OCI-M2 (cell line): ENCODE results near the gene POSTN.
"Not testable (repeated sequence)": the region's sequence is repeated elsewhere in the genome, so short reads cannot be mapped to it uniquely, and the experiment has no call there.

Experiments
- DNase-seq: peaks from one replicate; lab custom pipeline; 2025; ENCODE audit not compliant: unreplicated experiment; lab: John Stamatoyannopoulos, UW

The POSTN gene

DNA sequence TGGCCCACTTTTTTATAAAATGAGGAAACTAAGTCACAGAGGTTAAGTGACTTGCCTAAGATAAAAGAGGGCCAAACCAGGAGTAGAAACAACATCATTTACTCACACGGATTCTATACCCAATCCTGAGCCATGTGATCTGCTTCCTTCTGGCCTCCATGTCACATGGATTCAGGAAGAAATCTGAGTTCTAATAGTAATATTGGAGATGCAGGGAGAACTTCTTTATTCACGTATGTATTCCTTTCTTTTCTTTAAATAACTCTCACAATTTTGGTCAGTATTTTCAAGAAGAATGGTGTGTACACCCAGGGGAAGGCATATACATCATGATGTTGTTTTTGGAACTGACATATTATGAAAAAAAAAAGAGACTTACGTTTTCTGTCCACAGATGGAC is 1.8 kb downstream of the POSTN start:
- DNase-seq = no peak

DNA sequence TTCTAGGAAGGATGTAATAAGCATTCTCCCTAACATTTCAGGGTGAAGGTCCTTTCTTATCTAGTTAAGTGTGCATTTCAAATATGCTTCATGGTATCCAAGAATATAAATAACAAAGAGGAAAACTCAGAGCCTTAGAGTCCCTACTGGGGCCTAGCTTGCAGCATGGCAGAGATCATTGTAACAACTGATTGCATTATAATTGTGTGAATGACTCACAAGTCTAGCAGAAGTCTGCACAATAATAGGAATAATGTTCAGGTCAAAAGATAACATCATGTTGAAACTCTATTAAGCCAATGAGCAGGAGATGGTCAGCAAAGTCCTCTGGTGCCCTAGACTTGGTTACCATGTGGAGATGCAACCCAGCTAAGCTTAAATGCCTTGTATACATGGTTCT is 3.4 kb downstream of the POSTN start:
- no peak for DNase-seq

DNA sequence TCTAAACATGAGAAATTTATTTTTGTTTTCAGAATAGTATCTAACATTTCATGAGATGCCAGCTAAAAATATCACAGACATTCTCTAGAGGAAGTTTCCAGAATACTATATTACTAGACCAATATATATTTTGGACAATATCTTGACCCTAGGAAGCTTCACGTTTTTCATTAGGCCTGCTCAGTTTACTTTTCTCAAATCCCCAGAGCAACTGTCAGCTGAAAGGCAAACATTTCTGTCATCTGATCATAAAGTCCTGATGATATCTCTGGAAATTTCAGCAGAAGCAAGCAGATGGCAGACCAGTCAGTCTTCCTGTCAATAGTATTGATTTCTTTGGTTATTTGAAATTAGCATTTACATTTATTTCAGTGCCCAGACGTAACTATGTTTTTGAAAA is 4.0 kb downstream of the POSTN start:
- no peak for DNase-seq

DNA sequence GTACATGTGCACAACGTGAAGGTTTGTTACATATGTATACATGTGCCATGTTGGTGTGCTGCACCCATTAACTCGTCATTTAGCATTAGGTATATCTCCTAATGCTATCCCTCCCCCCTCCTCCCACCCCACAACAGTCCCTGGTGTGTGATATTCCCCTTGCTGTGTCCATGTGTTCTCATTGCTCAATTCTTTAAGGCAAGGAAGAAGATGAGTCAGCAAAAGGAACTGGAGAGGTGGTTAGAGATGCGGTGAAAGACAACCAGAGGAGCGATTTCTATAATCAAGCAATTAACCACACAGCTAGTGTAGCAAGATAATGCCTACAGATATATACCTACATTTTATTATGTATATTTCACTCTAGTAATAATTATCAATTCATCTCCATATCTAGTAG is 9.2 kb downstream of the POSTN start:
- DNase-seq = not testable (repeated sequence)

DNA sequence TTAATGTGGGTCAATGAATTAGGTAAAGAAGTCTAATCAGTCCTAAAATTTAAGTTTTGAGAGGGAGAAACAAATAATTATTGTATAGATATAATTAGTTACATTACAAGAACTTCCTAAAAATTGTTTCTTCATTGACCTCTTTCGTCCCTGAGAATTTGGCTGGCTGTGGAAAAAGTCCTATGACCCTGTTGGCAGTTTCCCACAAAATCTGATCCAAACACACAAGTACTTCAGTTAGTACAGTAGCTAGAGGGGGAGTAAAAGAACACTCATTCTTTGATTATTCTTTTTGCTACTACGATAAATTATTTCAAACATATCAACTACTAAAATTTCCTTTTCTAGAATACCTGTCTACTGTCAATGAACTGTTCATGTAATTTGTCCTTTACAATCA is 11.3 kb downstream of the POSTN start:
- DNase-seq = no peak

DNA sequence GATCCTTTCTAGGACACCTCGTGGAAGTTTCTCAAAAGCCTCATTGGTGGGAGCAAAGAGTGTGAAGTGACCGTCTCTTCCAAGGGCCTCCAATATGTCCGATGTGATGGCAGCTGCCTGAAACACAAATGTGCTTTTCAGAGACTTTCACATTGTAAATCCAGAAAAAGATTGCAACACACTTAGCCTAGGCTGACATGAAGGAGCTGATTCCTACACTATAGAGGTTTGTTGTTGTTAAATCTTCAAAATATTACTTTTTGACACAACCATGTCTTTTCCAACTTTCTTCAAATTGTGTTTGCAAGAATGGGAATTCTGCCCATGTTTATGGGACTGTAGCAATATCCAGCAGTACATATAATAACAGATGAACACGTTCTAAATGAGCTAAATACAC is 12.4 kb downstream of the POSTN start:
- DNase-seq = no peak

DNA sequence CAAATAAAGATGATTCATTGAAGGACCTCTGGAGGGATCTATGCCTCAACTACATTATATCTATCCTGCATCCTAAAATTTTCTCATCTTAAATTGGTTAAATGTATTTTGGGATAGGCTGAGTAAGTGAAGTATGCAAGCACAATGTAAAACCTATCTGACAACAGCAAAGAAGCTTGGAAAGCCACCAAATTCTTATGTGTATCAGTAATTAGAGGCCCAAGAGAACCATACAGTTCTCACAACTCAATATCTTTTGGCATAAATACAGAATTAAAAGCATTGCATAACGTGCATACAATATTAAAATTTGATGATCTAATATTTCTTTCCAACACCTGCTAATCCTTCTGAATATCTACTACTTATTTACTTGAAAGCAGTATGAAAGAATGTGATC is 13.0 kb downstream of the POSTN start:
- no peak for DNase-seq

DNA sequence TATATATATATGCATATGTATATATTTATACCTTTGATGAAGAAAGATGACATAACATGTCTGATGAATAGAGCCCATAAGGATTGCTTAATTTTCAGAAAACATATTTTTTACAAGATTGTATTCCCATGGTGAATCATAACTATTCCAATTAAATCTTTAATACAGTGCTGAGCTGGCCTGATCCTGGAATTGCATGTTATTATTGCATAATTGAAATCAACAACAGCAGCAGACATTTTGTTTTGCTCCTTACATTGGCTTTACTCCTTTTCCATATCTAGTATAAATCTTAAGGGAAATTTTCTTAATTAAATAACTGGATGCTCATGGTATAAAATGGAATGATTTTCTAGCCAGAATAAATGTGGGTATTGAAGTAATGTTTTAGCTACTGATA is 22.0 kb downstream of the POSTN start:
- DNase-seq = no peak

DNA sequence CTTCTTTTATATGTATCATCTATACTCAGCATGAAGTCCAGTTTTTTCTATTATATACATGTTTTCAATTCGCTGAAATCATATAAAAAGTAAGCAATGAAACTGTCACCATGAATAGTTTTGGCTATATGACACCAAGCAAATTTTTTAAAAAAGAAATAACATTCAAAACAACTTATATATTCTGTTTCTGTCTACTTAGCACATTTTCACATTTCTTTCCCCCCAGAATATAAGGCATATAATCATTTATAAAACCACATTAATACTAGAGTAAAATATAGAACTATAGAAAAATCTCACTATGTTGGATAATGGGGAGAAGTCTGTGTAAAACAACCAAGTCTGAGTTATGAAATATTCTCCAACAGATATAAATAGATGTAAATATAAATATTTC is 33.1 kb downstream of the POSTN start:
- no peak for DNase-seq

DNA sequence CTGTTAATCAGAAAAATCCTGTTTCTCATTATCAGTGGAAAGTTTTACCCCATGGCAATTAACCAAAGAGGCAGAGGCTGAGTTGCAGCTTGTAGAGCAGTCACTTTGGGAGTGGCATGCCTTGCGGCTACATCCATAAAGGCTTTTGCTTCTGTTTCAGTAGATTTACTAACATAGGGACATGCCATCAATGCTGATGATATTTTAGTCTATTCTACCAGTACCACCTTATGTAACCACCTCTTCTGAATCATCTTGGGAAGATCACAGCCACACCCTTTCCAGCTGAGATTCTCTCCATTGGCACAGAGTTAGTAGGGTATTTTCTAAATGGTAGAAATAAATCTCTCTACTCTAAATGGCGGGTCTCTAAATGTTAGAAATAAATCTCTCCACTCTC is 37.5 kb downstream of the POSTN start:
- no peak for DNase-seq

DNA sequence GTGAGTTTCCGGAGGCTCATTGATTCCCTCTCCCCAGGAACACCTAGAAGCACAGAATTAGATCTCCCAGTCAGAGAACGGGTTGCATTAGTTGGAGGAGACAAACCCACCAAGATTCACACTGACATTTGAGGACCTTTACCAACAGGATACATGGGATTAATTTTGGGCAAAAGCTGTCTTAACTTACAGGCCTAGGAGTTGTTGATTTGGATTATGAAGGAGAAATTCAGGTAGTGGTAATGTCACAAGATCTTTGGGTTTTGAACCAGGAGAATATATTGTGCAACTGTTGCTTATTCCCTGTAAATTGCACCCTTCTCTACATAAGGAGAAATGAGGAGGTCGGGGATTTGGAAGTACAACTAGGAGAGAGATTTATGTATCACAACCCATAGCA is 38.0 kb downstream of the POSTN start:
- DNase-seq = no peak

DNA sequence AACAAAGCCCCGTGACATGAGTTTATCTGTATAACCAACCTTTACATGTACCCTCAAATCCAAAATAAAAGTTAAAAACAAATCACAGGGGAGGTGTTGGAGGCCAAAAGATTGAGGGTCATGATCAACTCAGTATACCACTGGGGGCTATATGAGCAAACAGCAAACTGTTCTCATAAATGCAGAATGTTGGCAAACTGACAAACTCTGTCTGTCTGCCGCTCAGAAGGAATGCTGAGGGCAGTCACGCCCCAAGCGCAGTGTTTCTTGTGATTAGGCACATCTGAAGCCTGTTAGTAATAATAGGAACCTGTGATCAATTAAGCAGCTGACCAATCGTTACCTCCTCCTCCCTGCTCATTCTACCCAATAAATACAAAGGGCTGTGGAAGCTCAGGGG is 39.8 kb downstream of the POSTN start:
- not testable (repeated sequence) for DNase-seq

DNA sequence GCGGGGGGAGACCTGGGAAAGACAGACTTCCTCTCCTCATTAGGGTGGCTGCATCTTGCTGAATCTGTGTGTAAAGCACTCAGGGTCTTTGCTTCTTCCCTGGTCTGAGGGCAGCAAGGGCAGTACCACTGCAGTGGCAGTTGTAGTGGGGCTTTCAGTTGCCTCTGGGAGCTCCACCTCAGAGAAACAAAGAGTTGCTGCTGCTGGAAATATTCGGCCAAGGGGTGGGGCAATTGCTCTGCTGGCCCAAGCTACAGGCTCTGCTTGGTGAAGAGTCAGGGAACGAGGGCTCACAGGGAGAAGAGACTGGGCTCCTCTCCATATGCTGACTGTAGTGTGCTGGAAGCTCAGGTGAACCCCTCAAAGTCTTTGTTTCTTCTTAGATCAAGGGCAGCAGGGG is 52.5 kb downstream of the POSTN start:
- DNase-seq = no peak

DNA sequence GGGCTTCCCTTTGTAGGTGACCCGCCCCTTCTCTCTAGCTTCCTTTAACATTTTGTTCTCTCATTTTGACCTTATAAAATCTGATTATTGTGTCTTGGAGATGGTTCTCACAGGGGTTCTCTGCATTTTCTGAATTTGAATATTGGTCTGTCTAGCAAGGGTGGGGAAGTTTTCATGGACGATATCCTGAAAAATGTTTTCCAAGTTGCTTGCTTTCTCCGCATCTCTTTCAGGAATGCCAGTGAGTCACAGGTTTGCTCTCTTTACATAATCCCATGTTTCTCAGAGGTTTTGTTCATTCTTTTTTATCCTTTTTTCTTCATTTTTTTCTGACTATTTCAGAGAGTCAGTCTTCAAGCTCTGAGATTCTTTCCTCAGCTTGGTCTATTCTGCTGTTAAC is 53.6 kb downstream of the POSTN start:
- DNase-seq = no peak

DNA sequence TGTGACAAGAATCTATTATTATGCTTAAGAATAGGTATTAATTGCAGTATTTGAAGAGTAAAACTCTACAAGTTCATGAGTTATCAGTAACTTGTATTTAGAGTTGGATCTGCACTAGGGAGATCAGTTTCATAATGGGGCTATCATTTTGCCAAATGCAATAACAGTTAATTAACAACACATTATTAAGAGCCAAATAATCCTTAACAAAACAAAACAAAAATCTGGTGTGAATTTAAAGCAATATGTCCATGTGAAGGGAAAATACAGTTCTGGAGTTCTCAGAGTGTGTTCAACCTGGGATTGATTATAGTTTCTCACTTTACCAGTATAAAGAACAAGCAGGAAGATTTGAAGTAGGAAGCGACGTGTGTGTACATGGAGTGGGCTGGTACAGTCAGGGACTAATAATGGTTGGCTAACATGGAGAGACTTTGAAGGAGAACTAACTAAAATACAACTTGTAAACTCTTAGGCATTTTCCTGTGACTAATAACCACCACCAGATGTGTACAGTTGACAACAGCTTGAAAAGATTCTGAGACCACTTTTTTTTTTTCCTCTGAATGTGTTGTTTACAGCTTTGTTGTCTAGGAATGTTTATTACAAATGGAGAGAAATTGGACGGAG is 58.5 kb downstream of the POSTN start:
- no peak for DNase-seq

DNA sequence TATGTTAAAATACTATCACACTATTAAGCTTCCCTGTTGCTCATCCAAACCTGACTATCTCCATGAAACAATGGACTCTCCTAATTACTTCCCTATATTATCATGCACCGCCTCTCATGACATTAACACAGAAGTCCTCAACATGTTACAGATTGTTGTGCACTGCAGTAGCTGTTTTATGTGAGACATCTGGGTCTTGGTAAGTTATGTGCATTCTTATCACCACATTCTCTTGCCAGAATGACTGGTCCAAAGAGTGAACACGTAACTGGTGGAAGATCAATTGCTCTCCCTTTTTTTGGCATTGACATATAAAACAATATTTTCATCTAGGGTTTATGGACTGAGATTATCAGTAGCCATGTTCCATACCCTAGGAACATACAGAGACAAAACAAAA is 59.4 kb downstream of the POSTN start:
- DNase-seq = no peak

DNA sequence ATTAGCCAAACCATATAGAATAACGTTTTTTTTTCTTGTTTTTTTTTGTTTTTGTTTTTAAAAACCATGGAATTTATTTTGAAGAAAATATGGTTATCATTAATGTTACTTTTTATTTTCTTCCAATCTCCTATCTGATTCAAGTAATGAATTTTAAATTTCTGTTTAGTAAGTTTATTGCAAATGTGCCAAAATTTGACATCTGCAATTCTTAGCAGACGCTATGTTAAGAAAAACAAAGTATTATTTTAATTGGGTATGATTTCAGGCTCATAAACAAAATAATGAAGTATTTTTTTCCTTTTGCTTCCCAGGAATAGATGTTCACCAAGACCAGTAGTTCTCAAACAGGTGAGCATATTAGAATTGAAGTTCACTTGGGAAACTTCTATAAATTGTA is 63.1 kb downstream of the POSTN start:
- DNase-seq = no peak

DNA sequence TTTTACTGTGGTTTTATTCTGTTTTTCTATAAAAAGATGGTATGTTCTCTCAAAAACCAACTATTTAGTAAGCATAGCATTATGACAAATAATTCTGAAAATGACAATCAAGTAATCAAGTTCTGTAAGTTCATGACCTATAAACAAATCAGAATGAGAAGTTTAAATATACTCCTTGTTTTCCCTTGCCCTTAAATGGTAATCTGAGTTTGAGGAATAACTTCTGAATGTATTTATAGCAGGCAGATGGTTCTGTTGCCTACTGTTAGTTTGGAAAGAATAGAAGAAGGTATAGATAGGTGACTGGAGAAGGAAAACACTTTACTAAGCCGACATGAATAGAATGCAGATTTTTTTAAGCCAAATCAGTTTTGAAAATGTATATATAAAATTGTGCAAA is 63.9 kb downstream of the POSTN start:
- no peak for DNase-seq

DNA sequence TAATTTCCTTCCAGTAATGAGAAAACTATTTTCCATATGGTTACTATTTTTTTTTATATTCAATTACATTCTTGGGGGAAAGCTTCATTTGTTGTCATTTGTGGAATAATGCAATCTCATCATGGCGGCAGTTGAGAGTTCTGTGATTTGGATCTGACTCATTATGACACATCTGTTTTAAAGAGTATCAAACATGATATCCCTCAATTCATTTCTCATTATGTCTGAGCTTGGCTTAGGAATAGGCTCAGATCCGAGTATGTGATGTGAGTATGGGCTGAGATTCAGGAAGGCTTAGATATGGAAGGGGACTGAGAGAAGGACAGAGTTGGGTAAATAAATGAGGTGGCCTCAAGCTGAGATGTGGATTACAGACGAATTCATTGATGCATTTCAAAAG is 64.4 kb downstream of the POSTN start:
- no peak for DNase-seq

DNA sequence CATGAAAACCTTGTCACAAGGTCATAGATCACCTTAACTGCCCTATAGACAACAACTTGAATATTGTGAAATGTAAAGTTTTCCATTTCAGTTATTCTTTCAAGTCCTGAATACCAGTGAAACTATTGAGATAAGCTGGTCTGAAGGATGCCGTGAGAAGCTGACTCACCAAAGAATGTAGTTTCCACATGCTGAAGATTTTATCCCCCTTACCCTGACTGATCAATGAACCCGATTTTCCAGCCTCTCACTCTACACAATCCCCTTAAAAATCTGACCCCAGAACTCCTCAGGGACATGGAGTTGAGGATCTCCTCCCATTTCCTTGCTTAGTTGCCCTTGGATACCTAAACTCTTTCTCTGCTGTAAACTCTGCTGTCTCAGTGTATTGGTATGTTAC is 67.5 kb downstream of the POSTN start:
- no peak for DNase-seq

DNA sequence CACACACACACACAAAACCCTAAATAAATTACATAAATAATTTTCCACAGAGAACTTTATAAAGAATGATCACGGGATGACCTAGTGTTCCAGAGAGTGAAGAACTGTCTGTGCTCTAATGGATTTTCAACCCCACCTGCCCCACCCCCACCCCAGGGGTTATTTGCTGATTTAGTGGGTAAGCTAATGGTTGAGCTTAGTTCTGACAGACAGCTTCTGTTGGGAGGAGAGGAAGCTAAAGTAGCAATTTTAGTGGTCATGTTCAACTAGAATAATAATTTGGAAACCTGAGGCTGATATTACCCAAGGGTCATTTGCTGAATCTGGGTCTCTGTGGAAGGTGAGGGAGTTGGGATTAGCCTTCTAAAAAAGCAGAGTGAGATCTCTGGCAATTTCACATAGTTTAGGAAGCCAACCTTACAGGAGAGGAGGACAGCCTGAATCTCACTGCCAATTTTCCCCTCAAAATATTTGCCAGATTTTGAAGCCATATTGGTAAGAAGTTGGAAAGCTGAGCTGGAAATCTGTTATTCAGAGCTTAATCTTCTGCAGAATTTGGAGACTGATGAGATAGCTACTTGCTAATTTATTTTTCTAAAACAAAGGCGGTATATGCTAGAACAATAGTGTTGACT is 68.7 kb downstream of the POSTN start:
- no peak for DNase-seq

DNA sequence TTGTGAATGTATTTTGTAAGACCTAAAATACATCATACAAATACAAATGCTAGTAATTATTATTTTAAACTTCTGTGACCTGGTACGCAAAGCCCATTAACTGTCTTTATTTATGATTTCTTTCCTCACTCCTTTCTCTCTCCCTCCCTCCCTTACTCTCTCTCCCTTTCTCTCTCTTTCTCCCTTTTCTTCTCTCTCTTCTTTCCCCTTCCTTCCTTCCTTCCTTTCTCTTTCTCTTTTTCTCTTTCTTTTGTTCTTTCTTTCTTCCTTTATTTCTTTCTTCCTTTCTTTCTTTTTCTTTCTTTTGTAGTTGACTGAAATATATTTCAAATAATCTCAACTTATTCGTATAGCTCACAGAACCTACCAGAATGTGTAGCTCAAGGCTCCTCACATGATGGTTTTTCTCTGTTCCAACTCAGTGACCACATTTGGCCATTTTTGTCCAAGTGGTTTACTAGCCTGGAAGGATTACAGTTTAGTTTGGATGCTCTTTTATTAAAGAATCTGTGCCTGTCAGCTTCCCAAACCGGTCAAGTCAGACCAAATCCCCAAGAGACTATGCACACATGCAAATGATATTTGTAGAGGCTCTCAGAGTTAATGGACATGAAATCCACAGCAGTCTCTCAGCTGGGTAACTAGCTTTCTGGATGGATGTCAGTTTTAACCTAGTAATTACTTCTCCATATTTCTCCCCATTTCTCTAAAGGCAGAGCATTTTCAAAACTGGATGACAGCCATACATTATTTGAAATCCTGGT is 71.7 kb downstream of the POSTN start:
- no peak for DNase-seq

DNA sequence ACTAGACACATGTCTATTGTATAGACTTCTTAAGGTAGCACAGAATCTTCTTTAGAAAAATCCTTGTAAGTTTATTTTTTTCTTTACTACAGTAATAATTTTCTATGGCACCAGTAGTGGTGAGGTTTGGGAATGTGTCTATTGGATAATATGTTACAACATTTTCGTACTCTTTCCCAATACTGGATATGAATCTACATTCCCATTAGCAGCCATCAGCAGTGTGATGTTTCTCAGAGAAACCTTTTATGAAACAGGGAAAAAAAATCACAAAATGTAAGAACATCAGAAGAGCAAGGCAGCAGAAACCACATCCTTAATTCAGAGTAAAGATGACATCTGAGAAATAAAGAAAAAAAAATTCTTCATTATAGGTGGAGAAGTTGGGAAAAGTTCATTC is 83.3 kb downstream of the POSTN start:
- DNase-seq = no peak
